ENCODE data around the gene CRELD2. TPM values are rescaled to one million over a fixed set of nuclear protein-coding genes. Genes with fewer than 3 reads are reported as not detected.

The CRELD2 gene
- total RNA-seq, 6 experiments from 2014 or later: 26.0 to 56.4 (median 47.8) TPM

- Histone ChIP-seq H3K36me3 (no peaks in the 10 kb centered on the region), H3K9me3 (no peaks in the 10 kb centered on the region), H3K4me3 (no peak overlapping the region), H3K4me1 (peaks cover 0 to 24% (median 7%) of the 10 kb centered on the region in 4 donors), H3K27ac (peak overlapping the region in 2 of 3 donors; percentile 49 to 82), H3K27me3 (no peaks in the 10 kb centered on the region)
- no CpG with 5 or more reads among the region's 19 CpGs for WGBS (ENCODE audit: insufficient coverage, low coverage, low lambda C conversion rate, missing lambda C conversion rate)
- intact Hi-C loops (cut with DNase I): loop anchor here in 1 of 2 donors (10.0 kb wide), 1 partner anchor 56 kb away; no protein-coding TSS in a partner anchor
- no peak for ATAC-seq
- TF ChIP-seq POLR2A (IDR thresholded peaks at IDR 0.05): no peak
- no peak for TF ChIP-seq CTCF (IDR thresholded peaks at IDR 0.05)
- peak in 1 of 3 donors; percentile 60 for DNase-seq
Measured at GRCh38 chr22:49938565-49939136, 20.2 kb downstream of the CRELD2 start.

- TF ChIP-seq POLR2A (IDR thresholded peaks at IDR 0.05) (no peak), CTCF (IDR thresholded peaks at IDR 0.05) (no peak)
- intact Hi-C loops (cut with DNase I): no loop called here
- Histone ChIP-seq H3K9me3 (no peaks in the 10 kb centered on the region), H3K36me3 (no peaks in the 10 kb centered on the region), H3K4me1 (peaks cover 0 to 23% (median 0%) of the 10 kb centered on the region in 4 donors), H3K27me3 (no peaks in the 10 kb centered on the region), H3K4me3 (no peak overlapping the region), H3K27ac (no peak overlapping the region)
- 67% methylated on average over 1 of the region's 17 CpGs for WGBS (ENCODE audit: insufficient coverage, low coverage, low lambda C conversion rate, missing lambda C conversion rate)
- DNase-seq: no peak
- no peak for ATAC-seq
Measured at GRCh38 chr22:49941507-49942316, 23.3 kb downstream of the CRELD2 start.

- DNase-seq (no peak), ATAC-seq (no peak)
- intact Hi-C loops (cut with DNase I): no loop called here
- H3K4me1 ChIP-seq: peaks cover 0 to 18% (median 0%) of the 10 kb centered on the region in 4 donors
- WGBS (ENCODE audit: insufficient coverage, low coverage, low lambda C conversion rate, missing lambda C conversion rate): 72% methylated on average over 4 of the region's 21 CpGs
- H3K27me3 ChIP-seq: no peaks in the 10 kb centered on the region
- no peaks in the 10 kb centered on the region for H3K36me3 ChIP-seq
- no peak overlapping the region for H3K4me3 ChIP-seq
- H3K27ac ChIP-seq: no peak overlapping the region
- no peak for TF ChIP-seq CTCF (IDR thresholded peaks at IDR 0.05)
- TF ChIP-seq POLR2A (IDR thresholded peaks at IDR 0.05): no peak
- H3K9me3 ChIP-seq: no peaks in the 10 kb centered on the region
Measured at GRCh38 chr22:49942565-49943404, 24.4 kb downstream of the CRELD2 start.

GRCh38 chr22:49943405-49943765, 25.0 kb downstream of the CRELD2 start:
- H3K36me3 ChIP-seq: no peaks in the 10 kb centered on the region
- no peaks in the 10 kb centered on the region for H3K9me3 ChIP-seq
- WGBS (ENCODE audit: insufficient coverage, low coverage, low lambda C conversion rate, missing lambda C conversion rate): no CpG with 5 or more reads among the region's 11 CpGs
- DNase-seq (no peak), ATAC-seq (no peak)
- H3K27me3 ChIP-seq: no peaks in the 10 kb centered on the region
- no peak overlapping the region for H3K4me3 ChIP-seq
- intact Hi-C loops (cut with DNase I): no loop called here
- no peak overlapping the region for H3K27ac ChIP-seq
- H3K4me1 ChIP-seq: peaks cover 0 to 18% (median 0%) of the 10 kb centered on the region in 4 donors
- TF ChIP-seq POLR2A (IDR thresholded peaks at IDR 0.05) (no peak), CTCF (IDR thresholded peaks at IDR 0.05) (no peak)
